K562 (cell line): ENCODE results near the gene KCNK10. TPM values are rescaled to one million over a fixed set of nuclear protein-coding genes. Genes with fewer than 3 reads are reported as not detected.

Source experiments
- ATAC-seq: fragments of 200-7000 bp; cut with Tn5 transposase; 3 replicates; pipeline ENCODE4 v1.9.1; 2020; ENCODE audit warnings: moderate library complexity
- BruUV-seq: library from RNA; stranded (reverse); fragments of 400-500 nt; replicated peaks from 2 replicates; lab custom pipeline; 2021; lab: Mats Ljungman, UMichigan
- CTCF ChIA-PET: fragments of 300-600 bp; formaldehyde crosslinking; extraction: SDS; loops from one replicate; lab custom pipeline; 2021; ENCODE audit warnings: low intra/inter-chr PET ratio; lab: Yijun Ruan, JAX
- POLR2A ChIA-PET: fragments of 300-600, 350-650 bp; sonication (Branson Sonifier 250); formaldehyde crosslinking; extraction: SDS; loops from one replicate; lab custom pipeline; 2021; ENCODE audit warnings: antibody characterized with exemption, inconsistent platforms; lab: Yijun Ruan, JAX
- DNase-seq, 4 experiments: peaks; one replicate each; pipeline versions ENCODE4 v3.0.0 to v3.0.0-alpha.2; 2011 to 2018; ENCODE audit warnings: low spot score in 3 of 4, mixed read lengths in 3 of 4; ENCODE audit errors: extremely low read depth in 1 of 4
- FAIRE-seq: peaks from 2 replicates; lab custom pipeline; 2011; peaks lifted over from hg19 to GRCh38; lab: Jason Lieb, UNC
- H2AFZ ChIP-seq: 2 replicates; pipeline ENCODE4 v1.6.0; 2011; ENCODE audit warnings: low read depth, low read length, control low read depth, inconsistent platforms
- H3K27ac ChIP-seq: fragments of 200-600 bp; 3 replicates; pipeline ENCODE4 v1.8.0; 2011; ENCODE audit warnings: low read depth, mild to moderate bottlenecking, control low read depth, inconsistent platforms, low read length, moderate library complexity, mixed read lengths; ENCODE audit errors: extremely low read depth
- H3K27me3 ChIP-seq, 2 experiments: fragments of 300-600 bp in 1 of 2; 2 replicates in 1 of 2; 3 replicates in 1 of 2; pipeline versions ENCODE4 v1.6.0 to v1.8.0; 2011; ENCODE audit warnings: inconsistent platforms in 2 of 2, low read length in 2 of 2, mild to moderate bottlenecking in 1 of 2, mixed read lengths in 1 of 2, moderate library complexity in 1 of 2; ENCODE audit not compliant: control insufficient read depth in 2 of 2, insufficient read depth in 2 of 2
- H3K36me3 ChIP-seq: fragments of 300-600 bp; 3 replicates; pipeline ENCODE4 v1.8.0; 2011; ENCODE audit warnings: mild to moderate bottlenecking, low read length, inconsistent platforms; ENCODE audit not compliant: control insufficient read depth, insufficient read depth
- H3K4me1 ChIP-seq, 2 experiments: fragments of 200-600 bp in 1 of 2; replicated peaks in 1 of 2; 2 replicates in 1 of 2; 3 replicates in 1 of 2; pipeline versions ENCODE4 v1.5.1 to v1.8.0; 2011; ENCODE audit warnings: inconsistent platforms in 2 of 2, low read length in 2 of 2, mild to moderate bottlenecking in 1 of 2, mixed read lengths in 1 of 2, moderate library complexity in 1 of 2; ENCODE audit not compliant: control insufficient read depth in 2 of 2, insufficient read depth in 2 of 2
- H3K4me2 ChIP-seq: 2 replicates; pipeline ENCODE4 v1.6.1; 2011; ENCODE audit warnings: low read length, control low read depth, inconsistent platforms, mixed read lengths; ENCODE audit not compliant: insufficient read depth
- H3K4me3 ChIP-seq: fragments of 200-600 bp; sonication (generic), shearing (Covaris generic); 2 replicates; pipeline ENCODE4 v1.5.1; 2016; ENCODE audit warnings: control low read depth, inconsistent platforms
- H3K79me2 ChIP-seq: fragments of 200-600 bp; 3 replicates; pipeline ENCODE4 v1.8.0; 2011; ENCODE audit warnings: low read length, inconsistent platforms; ENCODE audit not compliant: control insufficient read depth, insufficient read depth
- H3K9ac ChIP-seq, 2 experiments: 2 replicates each; pipeline versions ENCODE4 v1.6.0 to v1.6.1; 2011; ENCODE audit warnings: low read depth in 2 of 2, low read length in 2 of 2, control low read depth in 1 of 2, inconsistent platforms in 1 of 2, mild to moderate bottlenecking in 1 of 2, mixed read lengths in 1 of 2; ENCODE audit not compliant: insufficient read depth in 1 of 2
- H3K9me1 ChIP-seq: one replicate; pipeline ENCODE4 v1.6.0; 2011; ENCODE audit warnings: inconsistent platforms, mild to moderate bottlenecking, low read length, moderate library complexity; ENCODE audit not compliant: control insufficient read depth, insufficient read depth
- H3K9me3 ChIP-seq: replicated peaks from 2 replicates; pipeline ENCODE4 v1.5.1; 2011; ENCODE audit warnings: low read depth, low read length, inconsistent platforms; ENCODE audit not compliant: control insufficient read depth, insufficient read depth
- H4K20me1 ChIP-seq: replicated peaks from 2 replicates; pipeline ENCODE4 v1.6.1; 2011; ENCODE audit warnings: low read length, inconsistent platforms, mixed read lengths; ENCODE audit not compliant: control insufficient read depth, insufficient read depth
- BACH1 ChIP-seq: fragments of 200-800 bp; sonication (Bioruptor generic); IDR thresholded peaks from 2 replicates; pipeline ENCODE4 v1.6.1; 2016; ENCODE audit warnings: missing genetic modification characterization, missing compliant biosample characterization
- DEAF1 ChIP-seq: fragments of 450-650 bp; formaldehyde crosslinking; IDR thresholded peaks from 2 replicates; pipeline ENCODE4 v1.4.0; 2020; ENCODE audit warnings: mild to moderate bottlenecking, moderate library complexity
- HNRNPH1 ChIP-seq: fragments of 200-400 bp; formaldehyde crosslinking; optimal IDR thresholded peaks from 2 replicates; pipeline ENCODE3; 2017; ENCODE audit warnings: low read depth, mild to moderate bottlenecking, low read length, moderate library complexity
- MAFF ChIP-seq: IDR thresholded peaks from 2 replicates; pipeline ENCODE4 v1.6.1; 2012; ENCODE audit warnings: low read length, improper control_type of control experiment
- NFRKB ChIP-seq: fragments of 450-650 bp; IDR thresholded peaks from 2 replicates; pipeline ENCODE4 v1.6.1; 2016; ENCODE audit warnings: low read depth
- RAD21 ChIP-seq, 2 experiments: fragments of 250-450 bp in 1 of 2; fragments of 450-650 bp in 1 of 2; sonication (Bioruptor Pico) in 1 of 2; formaldehyde crosslinking in 1 of 2; IDR thresholded peaks in 1 of 2; conservative IDR thresholded peaks in 1 of 2; 2 replicates each; pipeline versions ENCODE4 v1.4.0 to v1.8.0; 2020 to 2022; ENCODE audit warnings: mild to moderate bottlenecking in 2 of 2, moderate library complexity in 1 of 2
- SMARCA5 ChIP-seq: fragments of 450-650 bp; IDR thresholded peaks from 2 replicates; pipeline ENCODE4 v1.6.1; 2016
- SRSF7 ChIP-seq: fragments of 200-400 bp; formaldehyde crosslinking; optimal IDR thresholded peaks from 2 replicates; pipeline ENCODE3; 2017; ENCODE audit warnings: mild to moderate bottlenecking, low read depth, low read length
- TCFL5 ChIP-seq: fragments of 250-450 bp; sonication (Bioruptor Pico); conservative IDR thresholded peaks from 2 replicates; pipeline ENCODE4 v1.6.1; 2021; ENCODE audit warnings: mild to moderate bottlenecking, moderate library complexity, matching md5 sums
- ZBTB49 ChIP-seq: sonication (generic); formaldehyde crosslinking; IDR thresholded peaks from 2 replicates; pipeline ENCODE4 v1.8.0; 2022; ENCODE audit warnings: missing genetic modification reagents, mild to moderate bottlenecking, borderline replicate concordance
- ZNF197 ChIP-seq: fragments of 200-800 bp; sonication (Bioruptor generic); IDR thresholded peaks from 2 replicates; pipeline ENCODE4 v1.6.1; 2016; ENCODE audit warnings: low read depth, missing genetic modification characterization, missing compliant biosample characterization
- ZNF408 ChIP-seq: fragments of 250-450 bp; sonication (Bioruptor Pico); IDR thresholded peaks from 2 replicates; pipeline ENCODE4 v1.4.0; 2020; ENCODE audit warnings: low read depth, mild to moderate bottlenecking, moderate library complexity
- WGBS: fragments of 100-300 bp; shearing (Covaris generic); methylation state at CpG from one replicate; pipeline ENCODE4 v1.1.6; 2016; ENCODE audit warnings: low coverage, mixed read lengths; ENCODE audit not compliant: insufficient coverage; ENCODE audit errors: missing lambda C conversion rate; 5-methylcytosine and 5-hydroxymethylcytosine counted together
- in situ Hi-C: fragments of 300-500 bp; cut with MboI; formaldehyde crosslinking; loops from 4 replicates; pipeline ENCODE4 v1.15.0; 2018; ENCODE audit warnings: inconsistent platforms, mixed read lengths
- intact Hi-C: fragments of 100-400 bp; cut with micrococcal nuclease; formaldehyde crosslinking; loops from 2 replicates; pipeline ENCODE4 v1.14.2; 2022
- polyA plus RNA-seq, 8 experiments: library from polyadenylated mRNA; depleted of rRNA in 4 of 8; stranded (reverse) in 5 of 8; unstranded in 3 of 8; fragments of >200 nt; fragmentation: Nextera tagmentation in 2 of 8; fragmentation: Illumina TruSeq in 1 of 8; extraction: Ambion mirVana in 2 of 8; extraction: Trizol in 1 of 8; gene quantifications; 2 replicates each; pipeline versions ENCODE4 v1.2.1 to v1.2.3, GENCODE V29; 2011 to 2014; ENCODE audit warnings: inconsistent platforms in 1 of 8, missing spikeins in 1 of 8
- total RNA-seq, 7 experiments: library from RNA; depleted of rRNA in 6 of 7; stranded (reverse); fragments of >200 nt in 6 of 7; fragmentation: Illumina TruSeq in 2 of 7; extraction: Trizol in 2 of 7; gene quantifications; 2 replicates each; pipeline versions ENCODE4 v1.2.1 to v1.2.3, GENCODE V29; 2011 to 2021; ENCODE audit warnings: low replicate concordance in 1 of 7

The KCNK10 gene
- total and polyA plus RNA-seq, 9 of the 15 experiments (the other 6 are each of a cell fraction or from before 2014, with no cell fraction given), result not detected

- no peak overlapping the region for H3K4me2 ChIP-seq
- POLR2A ChIA-PET, result no interaction called here
- H3K9me1 ChIP-seq, result no peaks in the 10 kb centered on the region
- no peak for DNase-seq
- no peak for ATAC-seq
- CTCF ChIA-PET, result no interaction called here
- no peaks in the 10 kb centered on the region for H3K27me3 ChIP-seq
- H3K79me2 ChIP-seq, result no peaks in the 10 kb centered on the region
- intact Hi-C loops (no loop called here), in situ Hi-C loops (no loop called here)
- no peak overlapping the region for H2AFZ ChIP-seq
- FAIRE-seq, result no peak
- no TSS peak for BruUV-seq
- no peak overlapping the region for H3K27ac ChIP-seq
- no peaks in the 10 kb centered on the region for H4K20me1 ChIP-seq
- H3K9me3 ChIP-seq, result no peaks in the 10 kb centered on the region
- WGBS, result 0% methylated on average over 4 of the region's 4 CpGs
- H3K4me1 ChIP-seq, result no peaks in the 10 kb centered on the region
- H3K36me3 ChIP-seq, result no peaks in the 10 kb centered on the region
- no peak overlapping the region for H3K9ac ChIP-seq
- H3K4me3 ChIP-seq, result no peak overlapping the region
- TF ChIP-seq BACH1 (tag) (no peak), RAD21 (CRISPR knock-in tag; conservative IDR thresholded peaks at IDR 0.05 in 1 of 2, IDR thresholded peaks at IDR 0.05 in 1 of 2) (no peak), TCFL5 (no peak)
- TF ChIP-seq, all 486 proteins: peak for 0
These were observed 29.1 kb upstream of the KCNK10 start for GRCh38 chr14:88351966-88352691.

GRCh38 chr14:88348546-88348945 is 25.5 kb upstream of the KCNK10 start:
- H3K4me1 ChIP-seq, result no peaks in the 10 kb centered on the region
- intact Hi-C loops, result no loop called here
- H3K9me3 ChIP-seq, result no peaks in the 10 kb centered on the region
- H3K4me3 ChIP-seq, result no peak overlapping the region
- DNase-seq (no peak), FAIRE-seq (no peak), ATAC-seq (no peak)
- 2% methylated on average over 3 of the region's 3 CpGs for WGBS
- no TSS peak for BruUV-seq
- H4K20me1 ChIP-seq, result no peaks in the 10 kb centered on the region
- H3K79me2 ChIP-seq, result no peaks in the 10 kb centered on the region
- no peak overlapping the region for H2AFZ ChIP-seq
- H3K27ac ChIP-seq, result no peak overlapping the region
- POLR2A ChIA-PET, result interaction anchor here (1.3 kb wide), 1 partner anchor 355 kb away, joined by 3 read pairs; the partner anchor contains the start of gene GALC
- no peak overlapping the region for H3K9ac ChIP-seq
- no peak overlapping the region for H3K4me2 ChIP-seq
- CTCF ChIA-PET, result no interaction called here
- H3K27me3 ChIP-seq, result no peaks in the 10 kb centered on the region
- H3K36me3 ChIP-seq, result no peaks in the 10 kb centered on the region
- no peaks in the 10 kb centered on the region for H3K9me1 ChIP-seq
- in situ Hi-C loops, result no loop called here
- TF ChIP-seq ZBTB49 (CRISPR knock-in tag) (no peak), NFRKB (no peak), ZNF197 (CRISPR knock-in tag) (no peak), HNRNPH1 (no peak), MAFF (no peak), DEAF1 (no peak), ZNF408 (CRISPR knock-in tag) (no peak), SMARCA5 (no peak), SRSF7 (no peak)
